HG02678 (cell line): ENCODE measurements around the gene LYL1.

Experiments used
- ATAC-seq: cut with Tn5 transposase; IDR thresholded peaks from one replicate; pipeline ENCODE4 v1.9.1; 2021; ENCODE audit warnings: mild to moderate bottlenecking, moderate library complexity; ENCODE audit not compliant: unreplicated experiment

Gene LYL1

GRCh38 chr19:13094771-13095392 lies 7.8 kb downstream of the LYL1 start:
- ATAC-seq = no peak

DNA sequence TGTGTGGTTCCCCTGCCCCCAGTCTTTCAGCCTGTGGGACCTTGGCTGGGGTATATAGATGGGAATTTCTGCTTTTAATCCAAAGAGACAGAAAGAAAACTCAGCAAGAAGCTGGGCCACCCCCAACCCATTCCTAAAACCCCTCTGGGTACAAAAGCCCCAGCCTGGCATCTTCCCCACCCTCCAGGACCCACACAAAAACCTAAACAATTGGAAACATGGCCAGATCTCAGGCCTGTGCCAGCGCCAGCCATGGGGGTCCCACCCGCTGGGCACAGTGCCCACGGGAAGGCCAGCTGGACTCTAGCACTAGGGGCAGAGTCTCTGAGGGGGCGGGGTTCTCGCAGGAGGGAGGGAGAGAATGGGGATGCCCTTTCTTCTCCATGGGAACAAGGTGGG lies 8.6 kb downstream of the LYL1 start:
- no peak for ATAC-seq

DNA sequence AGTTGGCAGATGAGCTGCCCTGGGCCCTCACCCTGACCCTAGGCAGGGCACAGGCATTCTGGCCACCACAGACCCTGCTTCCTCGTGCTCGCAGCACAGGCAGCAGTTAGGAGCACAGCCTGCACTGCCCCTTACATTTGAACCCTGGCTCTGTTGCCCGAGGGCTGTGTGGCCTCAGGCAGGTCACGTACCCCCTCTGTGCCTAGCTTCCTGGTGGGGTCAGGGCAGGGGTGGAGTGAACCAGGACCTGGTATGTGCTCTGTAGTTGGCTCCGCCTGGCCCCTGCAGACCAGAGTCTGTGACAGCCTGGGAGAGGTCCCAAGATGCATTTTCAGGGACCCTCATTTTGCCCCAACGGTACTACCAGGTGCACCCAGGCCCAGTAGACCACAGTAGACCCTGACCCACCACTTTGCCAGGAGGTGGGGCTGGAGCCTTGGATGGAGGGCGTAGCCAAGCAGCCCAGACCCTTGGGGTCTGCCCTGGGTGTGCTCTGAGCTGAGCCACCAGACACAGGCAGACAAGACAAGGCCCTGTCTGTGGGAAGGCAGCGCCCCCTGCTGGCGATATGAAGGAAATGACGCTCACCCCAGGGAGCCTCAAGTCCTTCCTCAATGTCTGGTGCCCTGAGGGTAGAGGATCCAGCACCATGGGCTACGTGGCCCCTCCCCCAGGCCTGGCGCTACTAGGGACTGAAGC lies 9.1 kb downstream of the LYL1 start:
- no peak for ATAC-seq

- no peak for ATAC-seq
These were observed 9.9 kb downstream of the LYL1 start for GRCh38 chr19:13092606-13093235.

- ATAC-seq = no peak
These were observed 10.5 kb downstream of the LYL1 start for GRCh38 chr19:13092158-13092543.

- ATAC-seq = no peak
These were observed 11.1 kb downstream of the LYL1 start for GRCh38 chr19:13091400-13092157.

GRCh38 chr19:13090511-13091231 lies 12.0 kb downstream of the LYL1 start:
- no peak for ATAC-seq

GRCh38 chr19:13089857-13090507 lies 12.7 kb downstream of the LYL1 start:
- no peak for ATAC-seq

GRCh38 chr19:13089139-13089856 lies 13.4 kb downstream of the LYL1 start:
- no peak for ATAC-seq

DNA sequence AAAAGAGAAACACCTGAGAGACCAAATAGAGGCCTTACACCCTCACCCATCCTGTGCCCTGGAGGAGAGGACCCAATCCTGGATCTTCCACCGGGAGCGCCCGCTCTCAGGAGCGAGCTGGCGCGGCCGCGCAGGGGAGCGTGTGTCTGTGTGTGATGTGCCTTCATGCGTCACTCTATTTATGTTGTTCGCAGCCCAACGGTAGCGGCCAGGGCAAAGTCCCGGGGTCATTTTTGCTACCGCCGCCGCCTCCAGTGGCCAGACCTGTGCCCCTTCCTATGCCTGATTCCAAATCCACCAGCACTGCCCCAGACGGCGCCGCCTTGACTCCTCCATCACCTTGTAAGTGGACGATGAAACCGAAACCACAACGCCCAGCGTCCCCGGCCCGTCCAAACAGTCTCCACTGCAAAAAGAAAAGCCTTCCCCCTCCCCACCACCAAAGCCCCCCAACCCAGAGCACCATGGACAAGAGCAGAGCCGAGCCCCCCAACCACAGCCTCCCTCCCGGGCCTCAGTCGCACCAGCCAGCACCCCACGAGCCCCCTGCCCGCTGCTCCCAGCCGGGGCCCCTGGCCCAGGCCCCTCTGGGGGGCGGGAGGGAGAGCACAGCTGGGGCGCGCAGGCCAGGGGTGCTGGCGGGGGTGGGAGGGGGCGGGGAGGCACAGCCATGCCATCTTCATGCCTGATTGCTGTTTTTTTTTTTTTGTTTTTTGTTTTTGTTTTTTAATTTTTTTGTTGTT lies 14.7 kb downstream of the LYL1 start:
- ATAC-seq = no peak

DNA sequence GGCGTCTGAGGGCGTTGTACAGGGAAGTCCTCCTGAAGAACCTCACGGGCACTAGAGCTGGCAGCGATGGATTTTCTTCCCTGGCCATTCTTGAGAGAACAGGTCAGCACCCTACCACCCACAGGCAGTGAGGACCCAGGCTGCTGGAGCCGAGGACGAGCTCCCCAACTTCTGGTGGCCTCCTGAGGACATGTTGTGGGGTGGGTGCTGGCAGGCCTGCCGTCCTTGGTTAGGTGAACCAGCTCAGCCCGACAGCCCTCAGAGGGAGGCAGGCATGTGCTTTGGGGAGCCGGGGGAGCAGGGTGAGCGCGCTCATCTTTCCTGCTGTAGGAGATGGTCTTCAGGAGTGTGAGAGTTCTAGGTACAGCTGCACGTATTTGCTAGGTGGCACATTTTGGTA lies 15.4 kb downstream of the LYL1 start:
- no peak for ATAC-seq

- no peak for ATAC-seq
These were observed 16.3 kb downstream of the LYL1 start for GRCh38 chr19:13086341-13086740.

DNA sequence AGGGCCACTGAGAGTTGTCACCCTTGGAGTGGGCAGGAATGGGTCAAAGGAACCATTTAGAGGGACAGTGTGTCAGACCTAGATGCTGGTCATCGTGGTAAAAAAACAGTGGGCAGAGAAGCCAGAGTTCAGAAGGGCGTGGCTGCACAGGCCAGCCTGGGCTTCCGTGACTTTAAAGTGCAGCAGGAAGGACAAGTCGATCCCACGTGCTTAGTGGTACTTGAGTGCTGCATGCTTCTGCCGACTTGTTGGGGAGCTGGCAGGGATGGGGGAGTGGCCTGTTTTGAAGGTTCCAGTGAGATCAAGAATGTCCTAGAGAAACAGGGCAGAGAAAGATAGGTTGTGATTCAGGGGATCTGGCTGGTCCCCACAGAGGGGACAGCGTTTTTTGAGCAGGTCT lies 17.0 kb downstream of the LYL1 start:
- no peak for ATAC-seq

- ATAC-seq = no peak
These were observed 19.0 kb downstream of the LYL1 start for GRCh38 chr19:13083627-13084026.

GRCh38 chr19:13083008-13083404 lies 19.7 kb downstream of the LYL1 start:
- ATAC-seq = no peak

DNA sequence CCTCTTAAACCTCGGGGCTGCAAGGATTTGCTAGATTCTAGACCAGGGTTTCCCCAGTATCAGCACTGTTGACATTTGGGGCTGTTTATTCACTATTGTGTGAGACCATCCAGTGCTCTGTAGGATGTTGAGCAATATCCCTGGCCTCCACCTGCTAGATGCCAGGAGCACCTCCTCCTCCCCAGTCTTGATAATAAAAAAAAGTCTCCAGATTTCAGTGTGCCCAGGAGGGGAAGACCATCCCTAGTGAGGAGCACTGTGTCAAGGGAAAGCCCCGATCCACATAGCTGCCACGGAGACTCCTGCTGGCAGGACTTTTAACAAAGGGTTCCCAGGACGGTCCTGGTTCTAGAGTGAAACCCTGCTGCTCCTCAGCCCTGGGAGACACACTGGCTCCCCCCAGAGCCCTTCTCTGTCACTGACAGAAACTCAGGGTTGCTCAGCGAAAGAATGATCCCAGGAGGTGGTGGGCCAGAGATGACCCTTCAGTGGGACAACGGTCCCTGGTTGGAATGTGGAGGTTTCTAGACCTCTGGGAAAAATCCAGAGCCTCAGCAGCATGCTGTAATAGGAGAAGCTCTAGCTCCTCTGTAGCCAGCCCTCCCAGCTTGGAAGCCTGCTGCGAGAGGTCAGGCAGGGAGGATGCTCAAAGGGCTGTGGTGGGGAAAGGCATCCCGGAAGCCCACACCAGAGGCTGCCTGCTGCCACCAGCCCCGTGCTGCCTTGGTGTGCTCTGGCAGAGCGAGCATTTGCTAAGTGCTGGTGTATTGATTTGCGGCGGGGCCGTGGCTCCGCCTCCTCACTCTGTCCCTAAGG lies 20.3 kb downstream of the LYL1 start:
- ATAC-seq = no peak

DNA sequence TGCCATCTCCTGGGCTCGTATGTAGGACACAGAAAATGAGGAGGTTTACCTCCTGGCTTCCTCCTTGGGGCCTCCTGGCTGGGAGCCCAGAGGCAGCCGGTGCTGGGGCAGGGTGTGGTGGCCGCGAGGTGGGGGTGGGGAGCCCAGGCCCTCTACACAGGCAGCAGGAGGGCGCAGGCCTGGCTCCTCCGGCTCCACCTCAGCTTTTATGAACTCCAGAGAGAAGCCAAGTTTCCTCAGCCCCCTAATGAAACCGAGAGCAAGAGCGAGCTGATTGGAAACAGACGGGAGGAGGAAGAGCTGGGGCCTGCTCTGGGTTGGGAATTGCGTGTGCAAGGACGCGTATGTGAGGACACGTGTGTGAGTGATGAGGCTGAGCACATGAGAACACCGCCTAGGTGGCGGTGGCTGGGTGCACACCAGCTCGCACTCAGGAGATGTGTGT lies 23.1 kb downstream of the LYL1 start:
- ATAC-seq = no peak

- ATAC-seq = no peak
These were observed 23.6 kb downstream of the LYL1 start for GRCh38 chr19:13078897-13079541.
